HG03378 (cell line): ENCODE data around the gene RASSF8.

ENCODE experiments used
- ATAC-seq: cut with Tn5 transposase; IDR thresholded peaks from one replicate; pipeline ENCODE4 v1.9.1; 2021; ENCODE audit warnings: mild to moderate bottlenecking, moderate library complexity; ENCODE audit not compliant: unreplicated experiment

The RASSF8 gene

GRCh38 chr12:26026713-26027112, 68.2 kb downstream of the RASSF8 start:
- no peak for ATAC-seq

- no peak for ATAC-seq
Measured at GRCh38 chr12:26027401-26027800, 68.9 kb downstream of the RASSF8 start.

- no peak for ATAC-seq
Measured at GRCh38 chr12:26028953-26029735, 70.7 kb downstream of the RASSF8 start.

GRCh38 chr12:26029736-26030022, 71.2 kb downstream of the RASSF8 start:
- ATAC-seq = no peak

- ATAC-seq = no peak
Measured at GRCh38 chr12:26030371-26030770, 71.9 kb downstream of the RASSF8 start.

GRCh38 chr12:26031318-26031717, 72.8 kb downstream of the RASSF8 start:
- no peak for ATAC-seq

GRCh38 chr12:26031827-26032226, 73.3 kb downstream of the RASSF8 start:
- no peak for ATAC-seq

GRCh38 chr12:26032290-26032689, 73.8 kb downstream of the RASSF8 start:
- no peak for ATAC-seq

- ATAC-seq = no peak
Measured at GRCh38 chr12:26032719-26033241, 74.3 kb downstream of the RASSF8 start.

- ATAC-seq = no peak
Measured at GRCh38 chr12:26034371-26035142, 76.1 kb downstream of the RASSF8 start.

GRCh38 chr12:26036877-26037276, 78.4 kb downstream of the RASSF8 start:
- no peak for ATAC-seq

GRCh38 chr12:26037615-26038220, 79.2 kb downstream of the RASSF8 start:
- ATAC-seq = no peak

GRCh38 chr12:26042645-26043044, 84.2 kb downstream of the RASSF8 start:
- no peak for ATAC-seq

GRCh38 chr12:26043135-26044006, 84.9 kb downstream of the RASSF8 start:
- no peak for ATAC-seq

GRCh38 chr12:26044007-26044394, 85.5 kb downstream of the RASSF8 start:
- no peak for ATAC-seq

GRCh38 chr12:26044592-26044991, 86.1 kb downstream of the RASSF8 start:
- ATAC-seq = no peak

GRCh38 chr12:26046203-26046602, 87.7 kb downstream of the RASSF8 start:
- no peak for ATAC-seq

GRCh38 chr12:26046906-26047305, 88.4 kb downstream of the RASSF8 start:
- no peak for ATAC-seq

- ATAC-seq = no peak
Measured at GRCh38 chr12:26047401-26048226, 89.1 kb downstream of the RASSF8 start.

GRCh38 chr12:26052652-26053051, 94.2 kb downstream of the RASSF8 start:
- no peak for ATAC-seq
